Sigmoid colon (tissue), 7 donors: Measurements from ENCODE around the gene UTP3. TPM values are rescaled to one million over a fixed set of nuclear protein-coding genes. Genes with fewer than 3 reads are reported as not detected.
"Not testable (repeated sequence)": the region's sequence is repeated elsewhere in the genome, so short reads cannot be mapped to it uniquely, and the experiment has no call there.

Experiments
- DNase-seq: peaks from one replicate; pipeline ENCODE4 v3.0.0-alpha.2; 2019
- H3K27ac ChIP-seq, 4 donors: fragments of 200-600 bp; sonication (generic); one replicate each; pipeline ENCODE4 v1.5.1; 2016 to 2019; ENCODE audit warnings: mild to moderate bottlenecking in 1 of 4
- H3K27me3 ChIP-seq, 3 donors: fragments of 200-600 bp; sonication (generic); one replicate each; pipeline ENCODE4 v1.5.1; 2019; ENCODE audit warnings: mild to moderate bottlenecking in 1 of 3
- H3K36me3 ChIP-seq, 4 donors: fragments of 200-600 bp; sonication (generic); one replicate each; pipeline ENCODE4 v1.5.1; 2016 to 2019
- H3K4me1 ChIP-seq, 4 donors: fragments of 200-600 bp; sonication (generic); one replicate each; pipeline ENCODE4 v1.5.1; 2017 to 2019
- H3K4me3 ChIP-seq, 4 donors: fragments of 200-600 bp; sonication (generic); one replicate each; pipeline ENCODE4 v1.5.1; 2017 to 2019; ENCODE audit warnings: mild to moderate bottlenecking in 2 of 4, moderate library complexity in 1 of 4
- H3K9me3 ChIP-seq, 4 donors: fragments of 200-600 bp in 3 of 4; sonication (generic) in 3 of 4; one replicate each; pipeline versions ENCODE4 v1.5.1 to v1.6.1; 2013 to 2019
- EP300 ChIP-seq, 4 donors: sonication (generic); formaldehyde crosslinking; IDR thresholded peaks; one replicate each; pipeline ENCODE4 v1.6.1; 2017; ENCODE audit warnings: antibody characterized with exemption in 4 of 4
- POLR2A ChIP-seq, 2 donors: fragments of 450-650 bp; IDR thresholded peaks; one replicate each; pipeline ENCODE4 v1.6.1; 2016; ENCODE audit warnings: antibody characterized with exemption in 2 of 2, mild to moderate bottlenecking in 2 of 2, moderate library complexity in 2 of 2
- POLR2AphosphoS5 ChIP-seq, 4 donors: sonication (generic); formaldehyde crosslinking; IDR thresholded peaks; one replicate each; pipeline ENCODE4 v1.6.1; 2017; ENCODE audit warnings: antibody characterized with exemption in 4 of 4
- WGBS, 2 donors: extraction: QIAGEN DNeasy Blood & Tissue Kit; methylation state at CpG; one replicate each; pipeline ENCODE4 v1.1.7; 2013; 5-methylcytosine and 5-hydroxymethylcytosine counted together
- intact Hi-C: fragments of 100-400 bp; cut with DNase I; formaldehyde crosslinking; loops from one replicate; pipeline ENCODE4 v1.15.1; 2023
- polyA plus RNA-seq, 3 donors: library from polyadenylated mRNA; stranded (reverse); fragments of 200-250 nt; gene quantifications; one replicate each; pipeline ENCODE4 v1.2.3, GENCODE V29; 2013
- total RNA-seq, 4 donors: library from RNA; depleted of rRNA; stranded (reverse); fragments of >200 nt; gene quantifications; one replicate each; pipeline ENCODE4 v1.1.0, GENCODE V29; 2016
- TF ChIP-seq, protein P1 (sequence below), 4 experiments: fragments of 450-650 bp in 3 of 4; fragments of 200-600 bp in 1 of 4; IDR thresholded peaks; one replicate each; pipeline ENCODE4 v1.5.1; 2016 to 2019; ENCODE audit warnings: antibody characterized with exemption in 4 of 4, mild to moderate bottlenecking in 3 of 4, moderate library complexity in 2 of 4
- donor health status: healthy with polysubstance abuse.
- donor health status: Bipolar disorder and iron deficiency.
- donor health status: healthy.

UTP3 gene
- total and polyA plus RNA-seq, 7 donors: 13.4 to 31.8 (median 15.3) TPM

DNA sequence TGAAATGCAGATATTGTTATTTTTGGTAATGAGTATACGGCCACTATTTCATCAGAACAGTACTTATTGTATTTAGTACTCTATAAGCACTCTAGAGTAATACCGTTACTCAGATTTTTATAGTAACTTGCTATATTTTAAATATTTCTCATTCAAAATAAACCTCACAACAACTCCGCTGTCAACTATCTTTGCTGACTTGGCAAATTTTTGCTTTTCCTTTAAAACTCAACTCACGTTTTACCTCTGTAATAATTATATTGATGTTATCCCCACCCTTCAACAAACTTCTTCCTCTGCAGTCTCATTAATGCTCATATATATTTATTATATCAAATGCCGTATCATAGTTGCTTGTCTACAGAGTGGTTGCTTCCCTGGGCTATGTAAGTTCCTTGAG is 31.0 kb upstream of the UTP3 start:
- Histone ChIP-seq H3K9me3 (no peaks in the 10 kb centered on the region), H3K4me3 (no peak overlapping the region), H3K4me1 (no peaks in the 10 kb centered on the region), H3K36me3 (no peaks in the 10 kb centered on the region), H3K27me3 (no peaks in the 10 kb centered on the region), H3K27ac (no peak overlapping the region)
- whole genome bisulfite sequencing, 2 donors: 85 to 89% methylated on average over 5 of the region's 5 CpGs
- intact Hi-C loops: loop anchor here (10.0 kb wide), 1 partner anchor 1057 kb away; no protein-coding TSS in a partner anchor
- no peak for TF ChIP-seq POLR2A (IDR thresholded peaks at IDR 0.05)
- TF ChIP-seq EP300 (IDR thresholded peaks at IDR 0.05): no peak
- TF ChIP-seq, protein P1, sequence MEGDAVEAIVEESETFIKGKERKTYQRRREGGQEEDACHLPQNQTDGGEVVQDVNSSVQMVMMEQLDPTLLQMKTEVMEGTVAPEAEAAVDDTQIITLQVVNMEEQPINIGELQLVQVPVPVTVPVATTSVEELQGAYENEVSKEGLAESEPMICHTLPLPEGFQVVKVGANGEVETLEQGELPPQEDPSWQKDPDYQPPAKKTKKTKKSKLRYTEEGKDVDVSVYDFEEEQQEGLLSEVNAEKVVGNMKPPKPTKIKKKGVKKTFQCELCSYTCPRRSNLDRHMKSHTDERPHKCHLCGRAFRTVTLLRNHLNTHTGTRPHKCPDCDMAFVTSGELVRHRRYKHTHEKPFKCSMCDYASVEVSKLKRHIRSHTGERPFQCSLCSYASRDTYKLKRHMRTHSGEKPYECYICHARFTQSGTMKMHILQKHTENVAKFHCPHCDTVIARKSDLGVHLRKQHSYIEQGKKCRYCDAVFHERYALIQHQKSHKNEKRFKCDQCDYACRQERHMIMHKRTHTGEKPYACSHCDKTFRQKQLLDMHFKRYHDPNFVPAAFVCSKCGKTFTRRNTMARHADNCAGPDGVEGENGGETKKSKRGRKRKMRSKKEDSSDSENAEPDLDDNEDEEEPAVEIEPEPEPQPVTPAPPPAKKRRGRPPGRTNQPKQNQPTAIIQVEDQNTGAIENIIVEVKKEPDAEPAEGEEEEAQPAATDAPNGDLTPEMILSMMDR (IDR thresholded peaks at IDR 0.05): no peak
- no peak for TF ChIP-seq POLR2AphosphoS5 (IDR thresholded peaks at IDR 0.05)
- no peak for DNase-seq

DNA sequence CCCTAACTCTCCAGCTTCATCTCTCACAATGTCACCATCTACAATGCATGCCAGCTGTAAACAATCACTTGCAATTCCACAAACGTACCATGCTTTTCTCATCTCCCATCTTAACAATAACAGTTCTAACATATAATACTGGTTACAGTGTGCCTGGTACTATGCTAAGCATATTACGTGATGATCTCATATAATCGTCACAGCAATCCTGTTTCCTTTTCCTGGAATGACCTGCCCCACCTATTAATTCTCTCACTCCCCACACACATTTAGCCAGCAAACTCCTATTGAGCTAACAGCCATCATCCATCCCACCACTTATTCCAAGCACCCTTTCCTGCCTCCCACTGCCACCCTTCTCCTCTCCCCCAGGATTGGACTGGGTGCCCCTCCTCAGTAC is 29.9 kb upstream of the UTP3 start:
- Histone ChIP-seq H3K36me3 (no peaks in the 10 kb centered on the region), H3K4me1 (no peaks in the 10 kb centered on the region), H3K4me3 (no peak overlapping the region), H3K27me3 (no peaks in the 10 kb centered on the region), H3K27ac (no peak overlapping the region), H3K9me3 (no peaks in the 10 kb centered on the region)
- intact Hi-C loops: loop anchor here (10.0 kb wide), 1 partner anchor 1056 kb away; no protein-coding TSS in a partner anchor
- 26 to 53% methylated on average over 3 of the region's 3 CpGs for WGBS, 2 donors
- TF ChIP-seq POLR2AphosphoS5 (IDR thresholded peaks at IDR 0.05) (no peak), POLR2A (IDR thresholded peaks at IDR 0.05) (no peak), EP300 (IDR thresholded peaks at IDR 0.05) (no peak)
- TF ChIP-seq, protein P1 (IDR thresholded peaks at IDR 0.05): no peak
- DNase-seq: no peak

DNA sequence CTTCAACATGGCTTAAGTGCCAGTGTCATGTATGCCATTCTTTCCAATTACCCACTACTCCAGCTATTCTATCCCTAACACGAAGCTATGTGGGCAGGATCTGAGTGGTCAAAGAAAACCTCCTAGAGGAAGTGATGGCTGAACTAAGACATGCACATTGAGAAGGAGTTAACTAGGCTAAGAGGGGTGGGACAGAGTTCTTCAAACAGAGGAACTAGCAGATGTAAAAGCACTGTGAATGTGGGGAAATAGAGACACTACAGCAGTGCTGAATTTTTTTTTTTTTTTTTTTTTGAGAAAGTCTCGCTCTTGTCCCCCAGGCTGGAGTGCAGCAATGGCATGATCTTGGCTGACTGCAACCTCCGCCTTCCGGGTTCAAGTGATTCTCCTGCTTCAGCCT is 28.2 kb upstream of the UTP3 start:
- intact Hi-C loops: no loop called here
- no peaks in the 10 kb centered on the region for H3K4me1 ChIP-seq
- TF ChIP-seq, protein P1 (IDR thresholded peaks at IDR 0.05): no peak
- TF ChIP-seq EP300 (IDR thresholded peaks at IDR 0.05): no peak
- no peak for TF ChIP-seq POLR2AphosphoS5 (IDR thresholded peaks at IDR 0.05)
- no peak for TF ChIP-seq POLR2A (IDR thresholded peaks at IDR 0.05)
- H3K27me3 ChIP-seq: no peaks in the 10 kb centered on the region
- H3K4me3 ChIP-seq: no peak overlapping the region
- 79 to 88% methylated on average over 4 of the region's 4 CpGs for WGBS, 2 donors
- no peak overlapping the region for H3K27ac ChIP-seq
- no peaks in the 10 kb centered on the region for H3K36me3 ChIP-seq
- H3K9me3 ChIP-seq: no peaks in the 10 kb centered on the region
- DNase-seq: no peak

- H3K36me3 ChIP-seq, intact Hi-C loops, H3K27ac ChIP-seq, DNase-seq, H3K9me3 ChIP-seq, H3K27me3 ChIP-seq, H3K4me1 ChIP-seq, H3K4me3 ChIP-seq: not testable (repeated sequence)
- 84% methylated on average over 5 of the region's 5 CpGs for WGBS, 2 donors
These were observed 26.9 kb upstream of the UTP3 start for GRCh38 chr4:70661309-70661922.

GRCh38 chr4:70666369-70666768 is 22.0 kb upstream of the UTP3 start, which contains the start of gene JCHAIN:
Gene JCHAIN (minus strand): TSS chr4:70666508. CDS start chr4:70666490, 18 bp downstream.
- no peaks in the 10 kb centered on the region for H3K27me3 ChIP-seq
- no peaks in the 10 kb centered on the region for H3K4me1 ChIP-seq
- H3K27ac ChIP-seq: no peak within 1 kb of the TSS
- no peak for DNase-seq
- WGBS, 2 donors: 53 to 55% methylated on average over 1 of the region's 1 CpG
- H3K9me3 ChIP-seq: no peaks in the 10 kb centered on the region
- no peak for TF ChIP-seq EP300 (IDR thresholded peaks at IDR 0.05)
- no peak for TF ChIP-seq POLR2AphosphoS5 (IDR thresholded peaks at IDR 0.05)
- TF ChIP-seq, protein P1 (IDR thresholded peaks at IDR 0.05): no peak
- no peak for TF ChIP-seq POLR2A (IDR thresholded peaks at IDR 0.05)
- no peaks in the 10 kb centered on the region for H3K36me3 ChIP-seq
- H3K4me3 ChIP-seq: no peak within 1 kb of the TSS
- intact Hi-C loops: no loop called here
